ENCODE data around the gene POC1A. TPM values are rescaled to one million over a fixed set of nuclear protein-coding genes. Genes with fewer than 3 reads are reported as not detected.

Gene POC1A
- total and polyA plus RNA-seq, 2 of the 8 experiments (the other 6 are each of a cell fraction or from before 2014, with no cell fraction given), result 35.7 to 39.2 TPM

DNA sequence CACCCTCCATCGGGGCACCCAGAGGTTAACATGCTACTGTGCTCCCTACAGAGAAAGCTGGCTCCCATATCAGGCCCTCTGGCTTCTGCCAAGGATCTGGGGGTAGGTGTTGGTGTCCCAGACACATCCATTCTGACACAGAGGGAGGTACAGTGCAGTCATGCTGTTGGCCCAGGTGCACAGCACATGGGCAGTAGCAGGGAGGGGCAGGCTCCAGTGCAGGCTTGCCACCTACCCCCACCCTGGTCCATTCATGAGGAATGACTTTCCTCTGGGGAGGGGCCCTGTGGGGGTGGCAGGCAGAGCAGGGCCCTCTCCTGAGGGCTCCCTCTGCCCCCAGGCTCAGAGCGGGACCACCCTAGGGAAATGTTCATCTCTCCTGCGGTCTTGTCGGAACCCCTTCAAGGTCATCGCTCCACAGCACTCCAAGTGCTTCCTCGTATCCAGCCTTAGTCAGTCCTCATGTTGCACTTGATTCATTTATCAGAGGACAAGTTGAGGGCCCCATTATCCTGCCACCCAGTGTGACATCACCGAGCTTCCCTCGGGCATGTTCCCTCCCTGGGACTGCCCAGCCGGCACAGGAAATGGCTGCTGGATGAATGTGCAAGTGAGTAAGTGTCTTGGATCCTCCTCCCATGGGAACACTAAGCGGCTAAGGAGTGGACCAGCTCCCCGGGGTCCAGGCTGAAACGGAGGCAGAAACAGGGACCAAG is 107.9 kb downstream of the POC1A start (continued):
- no peak for TF ChIP-seq RAD21 (IDR thresholded peaks at IDR 0.05 in 1 of 2, conservative IDR thresholded peaks at IDR 0.05 in 1 of 2; ENCODE audit: low read depth in 2 of 2, low read length in 2 of 2)

All from H1 (cell line).